HCT116 (cell line): ENCODE measurements around the gene VPS25. TPM values are rescaled to one million over a fixed set of nuclear protein-coding genes. Genes with fewer than 3 reads are reported as not detected.
A peak's percentile ranks its signal among the peaks of the same experiment; 100 is the strongest.

Experiments
- ATAC-seq: fragments of 200-7000 bp; cut with Tn5 transposase; 2 replicates; pipeline ENCODE4 v1.9.1; 2020; ENCODE audit warnings: mild to moderate bottlenecking, moderate library complexity
- BruUV-seq: library from RNA; stranded (reverse); fragments of 400-500 nt; replicated peaks from 2 replicates; lab custom pipeline; 2021; lab: Mats Ljungman, UMichigan
- CTCF ChIA-PET: fragments of 300-600 bp; sonication (Branson Sonifier 250); formaldehyde crosslinking; loops from one replicate; lab custom pipeline; 2021; ENCODE audit warnings: antibody characterized with exemption; lab: Charles Lee
- POLR2A ChIA-PET: fragments of 300-600, 350-600 bp; sonication (Branson Sonifier 250); formaldehyde crosslinking; loops from one replicate; lab custom pipeline; 2021; ENCODE audit warnings: antibody characterized with exemption; lab: Charles Lee
- RAD21 ChIA-PET, 2 experiments: fragments of 300-600 bp; sonication (Branson Sonifier 250); formaldehyde crosslinking; loops; one replicate each; lab custom pipeline; 2023; ENCODE audit warnings: low total read pairs in 2 of 2; ENCODE audit not compliant: uncharacterized antibody in 2 of 2, unreplicated experiment in 2 of 2, low non-redundant PET in 1 of 2; lab: Charles Lee
- DNase-seq: peaks from one replicate; pipeline ENCODE4 v3.0.0-alpha.2; 2010; ENCODE audit warnings: low read depth, low spot score
- H2AFZ ChIP-seq: fragments of 200-600 bp; shearing (Covaris generic), sonication (generic); 2 replicates; pipeline ENCODE4 v1.6.1; 2017; ENCODE audit warnings: low read depth, mixed run types, mixed read lengths, antibody characterized with exemption, low read length; ENCODE audit not compliant: poor library complexity, severe bottlenecking
- H3K27ac ChIP-seq: 2 replicates; pipeline ENCODE4 v1.5.1; 2012; ENCODE audit warnings: low read depth, low read length
- H3K27me3 ChIP-seq: fragments of 200-600 bp; sonication (generic); 2 replicates; pipeline ENCODE4 v1.6.1; 2016; ENCODE audit warnings: mixed run types, low read length, mixed read lengths; ENCODE audit not compliant: insufficient read depth
- H3K36me3 ChIP-seq, 2 experiments: fragments of 200-500 bp in 1 of 2; fragments of 200-600 bp in 1 of 2; sonication (Bioruptor generic) in 1 of 2; sonication (generic) in 1 of 2; 2 replicates each; pipeline versions ENCODE4 v1.5.1 to v1.6.1; 2014 to 2016; ENCODE audit warnings: low read length in 2 of 2, inconsistent platforms in 1 of 2, mixed read lengths in 1 of 2, mixed run types in 1 of 2; ENCODE audit not compliant: insufficient read depth in 2 of 2, control insufficient read depth in 1 of 2
- H3K4me1 ChIP-seq, 2 experiments: fragments of 200-600 bp in 1 of 2; sonication (generic) in 1 of 2; 2 replicates each; pipeline versions ENCODE4 v1.5.1 to v1.6.1; 2012 to 2017; ENCODE audit warnings: low read length in 2 of 2, inconsistent platforms in 1 of 2, mild to moderate bottlenecking in 1 of 2, mixed read lengths in 1 of 2, mixed run types in 1 of 2, moderate library complexity in 1 of 2; ENCODE audit not compliant: insufficient read depth in 2 of 2, control insufficient read depth in 1 of 2
- H3K4me2 ChIP-seq: fragments of 200-600 bp; sonication (generic); 2 replicates; pipeline ENCODE4 v1.6.1; 2017; ENCODE audit warnings: mixed run types, low read length, mixed read lengths
- H3K4me3 ChIP-seq, 2 experiments: fragments of 200-600 bp in 1 of 2; sonication (generic) in 1 of 2; replicated peaks in 1 of 2; 2 replicates each; pipeline ENCODE4 v1.5.1; 2011 to 2016; ENCODE audit warnings: low read length in 2 of 2, control low read depth in 1 of 2, low read depth in 1 of 2, mild to moderate bottlenecking in 1 of 2, mixed read lengths in 1 of 2, mixed run types in 1 of 2
- H3K79me2 ChIP-seq: fragments of 200-600 bp; sonication (generic); 2 replicates; pipeline ENCODE4 v1.6.1; 2017; ENCODE audit warnings: mild to moderate bottlenecking, mixed run types, low read length, moderate library complexity, mixed read lengths; ENCODE audit not compliant: insufficient read depth
- H3K9ac ChIP-seq: fragments of 200-600 bp; sonication (generic); 2 replicates; pipeline ENCODE4 v1.6.1; 2016; ENCODE audit warnings: low read length, mixed read lengths
- H3K9me2 ChIP-seq: fragments of 200-600 bp; sonication (generic), shearing (Covaris generic); 2 replicates; pipeline ENCODE4 v1.6.1; 2017; ENCODE audit warnings: mixed run types, mild to moderate bottlenecking, moderate library complexity; ENCODE audit not compliant: insufficient read depth
- H3K9me3 ChIP-seq, 2 experiments: fragments of 200-500 bp in 1 of 2; fragments of 200-600 bp in 1 of 2; sonication (Bioruptor generic) in 1 of 2; sonication (generic) in 1 of 2; 2 replicates each; pipeline ENCODE4 v1.6.1; 2014 to 2017; ENCODE audit warnings: low read length in 2 of 2, mixed read lengths in 2 of 2, inconsistent platforms in 1 of 2, low read depth in 1 of 2, mild to moderate bottlenecking in 1 of 2, mixed run types in 1 of 2, moderate library complexity in 1 of 2; ENCODE audit not compliant: control insufficient read depth in 1 of 2, insufficient read depth in 1 of 2
- H4K20me1 ChIP-seq: fragments of 200-600 bp; sonication (generic), shearing (Covaris generic); 2 replicates; pipeline ENCODE4 v1.6.1; 2017; ENCODE audit warnings: mixed run types, mild to moderate bottlenecking, moderate library complexity; ENCODE audit not compliant: insufficient read depth
- CBX3 ChIP-seq: IDR thresholded peaks from 2 replicates; pipeline ENCODE4 v1.6.1; 2012; ENCODE audit warnings: low read depth
- CEBPB ChIP-seq: IDR thresholded peaks from 2 replicates; pipeline ENCODE4 v1.6.1; 2012; ENCODE audit warnings: low read depth
- CTCF ChIP-seq, 3 experiments: fragments of 200-600 bp in 1 of 3; sonication (generic) in 1 of 3; IDR thresholded peaks in 2 of 3; conservative IDR thresholded peaks in 1 of 3; 2 replicates each; pipeline ENCODE4 v1.5.1; 2012 to 2017; ENCODE audit warnings: low read depth in 2 of 3, low read length in 2 of 3, antibody characterized with exemption in 1 of 3, borderline replicate concordance in 1 of 3, control low read depth in 1 of 3, mild to moderate bottlenecking in 1 of 3, mixed read lengths in 1 of 3, mixed run types in 1 of 3, moderate library complexity in 1 of 3; ENCODE audit not compliant: insufficient read depth in 1 of 3
- EGR1 ChIP-seq: IDR thresholded peaks from 2 replicates; pipeline ENCODE4 v1.6.1; 2012; ENCODE audit warnings: low read depth
- ELF1 ChIP-seq: IDR thresholded peaks from 2 replicates; pipeline ENCODE4 v1.6.1; 2012; ENCODE audit warnings: low read depth, borderline replicate concordance
- EZH2phosphoT487 ChIP-seq: fragments of 200-600 bp; IDR thresholded peaks from 2 replicates; pipeline ENCODE4 v1.6.1; 2018; ENCODE audit warnings: antibody characterized with exemption, borderline replicate concordance
- FOSL1 ChIP-seq: IDR thresholded peaks from 2 replicates; pipeline ENCODE4 v1.6.1; 2012; ENCODE audit warnings: low read depth
- MAX ChIP-seq: IDR thresholded peaks from 2 replicates; pipeline ENCODE4 v1.6.1; 2012
- POLR2A ChIP-seq: IDR thresholded peaks from 2 replicates; pipeline ENCODE4 v1.7.0; 2011; ENCODE audit warnings: borderline replicate concordance; ENCODE audit not compliant: insufficient read depth, insufficient read length; ENCODE audit errors: extremely low read depth
- POLR2AphosphoS5 ChIP-seq: IDR thresholded peaks from 2 replicates; pipeline ENCODE4 v1.6.1; 2011; ENCODE audit warnings: mild to moderate bottlenecking, low read depth, low read length, moderate library complexity
- RAD21 ChIP-seq: IDR thresholded peaks from 2 replicates; pipeline ENCODE4 v1.6.1; 2012; ENCODE audit warnings: low read depth, mild to moderate bottlenecking
- REST ChIP-seq: IDR thresholded peaks from 2 replicates; pipeline ENCODE4 v1.6.1; 2012; ENCODE audit warnings: low read depth
- SIN3A ChIP-seq: IDR thresholded peaks from 2 replicates; pipeline ENCODE4 v1.6.1; 2012; ENCODE audit warnings: low read depth
- SP1 ChIP-seq: IDR thresholded peaks from 2 replicates; pipeline ENCODE4 v1.6.1; 2012; ENCODE audit warnings: low read depth
- SRF ChIP-seq: IDR thresholded peaks from 2 replicates; pipeline ENCODE4 v1.6.1; 2012; ENCODE audit warnings: low read depth
- TCF7L2 ChIP-seq: IDR thresholded peaks from 2 replicates; pipeline ENCODE4 v1.7.0; 2011; ENCODE audit warnings: borderline replicate concordance, inconsistent platforms; ENCODE audit not compliant: insufficient read depth, insufficient read length; ENCODE audit errors: extremely low read depth
- YY1 ChIP-seq: IDR thresholded peaks from 2 replicates; pipeline ENCODE4 v1.6.1; 2011; ENCODE audit warnings: low read length, low read depth, moderate library complexity, mild to moderate bottlenecking; ENCODE audit not compliant: insufficient replicate concordance; ENCODE audit errors: extremely low read depth
- ZBTB33 ChIP-seq: IDR thresholded peaks from 2 replicates; pipeline ENCODE4 v1.6.1; 2011; ENCODE audit warnings: mild to moderate bottlenecking, low read length, moderate library complexity; ENCODE audit not compliant: insufficient replicate concordance; ENCODE audit errors: extremely low read depth
- ZFX ChIP-seq: fragments of 450-650 bp; IDR thresholded peaks from 2 replicates; pipeline ENCODE4 v1.6.1; 2017
- ZNF274 ChIP-seq: fragments of 200-500 bp; sonication (Bioruptor generic); IDR thresholded peaks from 2 replicates; pipeline ENCODE4 v1.6.1; 2014; ENCODE audit warnings: mild to moderate bottlenecking, low read depth, low read length, inconsistent platforms
- intact Hi-C: fragments of 100-400 bp; cut with micrococcal nuclease; formaldehyde crosslinking; loops from 2 replicates; pipeline ENCODE4 v1.10.0; 2022
- total RNA-seq: library from RNA; stranded (reverse); gene quantifications from one replicate; pipeline ENCODE4 v1.2.1, GENCODE V29; 2021; ENCODE audit not compliant: unreplicated experiment

The VPS25 gene
- total RNA-seq, 1 experiment from 2014 or later: 57.0 TPM

- peak within 1 kb of the TSS; percentile 73 to 74 for H3K4me3 ChIP-seq
- ATAC-seq (peak; percentile 92), DNase-seq (peak; percentile 76)
- no peaks in the 10 kb centered on the region for H3K36me3 ChIP-seq
- POLR2A ChIA-PET: no interaction called here
- no peaks in the 10 kb centered on the region for H3K9me2 ChIP-seq
- H3K27me3 ChIP-seq: no peaks in the 10 kb centered on the region
- BruUV-seq: no TSS peak
- intact Hi-C loops: no loop called here
- CTCF ChIA-PET: no interaction called here
- peaks cover 23% of the 10 kb centered on the region for H3K79me2 ChIP-seq
- RAD21 ChIA-PET: no interaction called here
- no peaks in the 10 kb centered on the region for H3K9me3 ChIP-seq
- peak within 1 kb of the TSS; percentile 66 for H3K9ac ChIP-seq
- H3K4me2 ChIP-seq: peak within 1 kb of the TSS; percentile 85
- no peaks in the 10 kb centered on the region for H4K20me1 ChIP-seq
- H3K4me1 ChIP-seq: peaks cover 7 to 14% of the 10 kb centered on the region in 2 experiments
- H2AFZ ChIP-seq: peak within 1 kb of the TSS; percentile 29
- peak within 1 kb of the TSS; percentile 69 for H3K27ac ChIP-seq
- TF ChIP-seq EGR1: no peak
- TF ChIP-seq YY1: no peak
- no peak; the same call in 1 of the 2 replicates for TF ChIP-seq SIN3A
- TF ChIP-seq EZH2phosphoT487: no peak
- TF ChIP-seq SP1: no peak
- TF ChIP-seq TCF7L2: no peak
- no peak for TF ChIP-seq RAD21
- no peak for TF ChIP-seq ZBTB33
- TF ChIP-seq CTCF (IDR thresholded peaks at IDR 0.05 in 2 of 3, conservative IDR thresholded peaks at IDR 0.05 in 1 of 3; ENCODE audit: borderline replicate concordance in 1 of 3, insufficient read depth in 1 of 3, low read depth in 2 of 3, low read length in 2 of 3): no peak
- TF ChIP-seq ELF1: no peak
- peak; percentile 51 for TF ChIP-seq POLR2AphosphoS5
- peak; percentile 56 for TF ChIP-seq POLR2A
- peak; percentile 61; the same call in 1 of the 2 replicates for TF ChIP-seq ZFX
- peak; percentile 95 for TF ChIP-seq CBX3
- no peak for TF ChIP-seq FOSL1
- TF ChIP-seq SRF: no peak
- peak; percentile 99 for TF ChIP-seq MAX
- TF ChIP-seq ZNF274: no peak
- TF ChIP-seq REST: no peak
- no peak for TF ChIP-seq CEBPB
Measured at GRCh38 chr17:42744806-42745617, 28.2 kb upstream of the VPS25 start, which contains the start of gene EZH1. Gene EZH1 (minus strand): TSS chr17:42745040. CDS start chr17:42728941, 16,099 bp downstream.
